Transverse colon (tissue), 4 donors: Measurements from ENCODE around the gene PCP4L1. TPM values are rescaled to one million over a fixed set of nuclear protein-coding genes. Genes with fewer than 3 reads are reported as not detected.

Experiments used
- DNase-seq: peaks from one replicate; pipeline ENCODE4 v3.0.0-alpha.2; 2019
- H3K27ac ChIP-seq, 4 donors: fragments of 200-600 bp; sonication (generic); 2 replicates each; pipeline ENCODE4 v1.5.1; 2016 to 2018; ENCODE audit warnings: inconsistent platforms in 4 of 4
- H3K27me3 ChIP-seq: fragments of 200-600 bp; sonication (generic); 2 replicates; pipeline ENCODE4 v1.5.1; 2017; ENCODE audit warnings: inconsistent platforms
- H3K36me3 ChIP-seq, 4 donors: fragments of 200-600 bp; sonication (generic); 2 replicates each; pipeline ENCODE4 v1.5.1; 2017 to 2019; ENCODE audit warnings: inconsistent platforms in 4 of 4
- H3K4me1 ChIP-seq, 4 donors: fragments of 200-600 bp; sonication (generic); 2 replicates each; pipeline ENCODE4 v1.5.1; 2017 to 2020; ENCODE audit warnings: inconsistent platforms in 4 of 4
- H3K4me3 ChIP-seq, 4 donors: fragments of 200-600 bp; sonication (generic); 1 replicate in 1 of 4; 2 replicates in 3 of 4; pipeline versions ENCODE4 v1.5.1 to v1.6.1; 2017 to 2019; ENCODE audit warnings: inconsistent platforms in 4 of 4
- H3K9me3 ChIP-seq, 2 donors: fragments of 200-600 bp; sonication (generic); 2 replicates each; pipeline ENCODE4 v1.5.1; 2017 to 2019; ENCODE audit warnings: inconsistent platforms in 2 of 2
- CTCF ChIP-seq, 5 experiments: fragments of 200-600 bp in 3 of 5; fragments of 450-650 bp in 2 of 5; sonication (generic) in 3 of 5; IDR thresholded peaks; 1 replicate in 2 of 5; 2 replicates in 3 of 5; pipeline ENCODE4 v1.5.1; 2016 to 2017; ENCODE audit warnings: antibody characterized with exemption in 5 of 5, inconsistent platforms in 3 of 5, mild to moderate bottlenecking in 2 of 5, moderate library complexity in 1 of 5
- EP300 ChIP-seq: sonication (generic); formaldehyde crosslinking; IDR thresholded peaks from one replicate; pipeline ENCODE4 v1.6.1; 2017; ENCODE audit warnings: antibody characterized with exemption, low read depth
- POLR2A ChIP-seq: fragments of 450-650 bp; IDR thresholded peaks from one replicate; pipeline ENCODE4 v1.6.1; 2016; ENCODE audit warnings: antibody characterized with exemption, mild to moderate bottlenecking, moderate library complexity
- POLR2AphosphoS5 ChIP-seq, 3 donors: sonication (generic); formaldehyde crosslinking; IDR thresholded peaks; one replicate each; pipeline ENCODE4 v1.6.1; 2016; ENCODE audit warnings: antibody characterized with exemption in 3 of 3
- WGBS, 2 donors: methylation state at CpG; one replicate each; pipeline ENCODE4 v1.1.5; 2018; ENCODE audit warnings: low coverage in 1 of 2; 5-methylcytosine and 5-hydroxymethylcytosine counted together
- in situ Hi-C, 4 donors: fragments of 200-750 bp; cut with MboI; loops; one replicate each; pipeline versions ENCODE4 v1.15.0 to v1.15.1; 2017; ENCODE audit warnings: low sequenced_read_pairs in 3 of 4, low pct_ligation_motif_present in 1 of 4, low pct_unique_long_range_greater_than_20kb in 1 of 4
- intact Hi-C: fragments of 100-400 bp; cut with DNase I; formaldehyde crosslinking; loops from one replicate; pipeline ENCODE4 v1.15.1; 2023; ENCODE audit warnings: low total_unique reads
- total RNA-seq, 4 donors: library from RNA; depleted of rRNA; stranded (reverse); fragments of >200 nt; gene quantifications; one replicate each; pipeline ENCODE4 v1.1.0, GENCODE V29; 2016

PCP4L1 gene
- total RNA-seq, 4 donors from 2014 or later, result 1.8 to 2.1 TPM; not detected in 2

GRCh38 chr1:161227196-161227871 is 31.2 kb upstream of the PCP4L1 start:
- in situ Hi-C loops (loop anchor here in 2 of 4 donors (10.0 kb wide), 2 partner anchors 147 to 157 kb away; no protein-coding TSS in a partner anchor), intact Hi-C loops (no loop called here)
- Histone ChIP-seq H3K36me3 (peaks cover 0 to 11% (median 4%) of the 10 kb centered on the region in 4 donors), H3K4me3 (peak overlapping the region in 1 of 4 donors; percentile 72), H3K27me3 (no peaks in the 10 kb centered on the region), H3K27ac (peak overlapping the region; percentile 70 to 87 (median 82)), H3K9me3 (no peaks in the 10 kb centered on the region), H3K4me1 (peaks cover 14 to 23% (median 20%) of the 10 kb centered on the region in 4 donors)
- DNase-seq, result peak; percentile 88
- TF ChIP-seq CTCF (IDR thresholded peaks at IDR 0.05) (peak; percentile 91 to 95 (median 93)), EP300 (no peak), POLR2A (no peak), POLR2AphosphoS5 (IDR thresholded peaks at IDR 0.05) (no peak)
- WGBS, 2 donors, result 20 to 40% methylated on average over 2 to 11 of the region's 11 CpGs

GRCh38 chr1:161228032-161228431 is 30.5 kb upstream of the PCP4L1 start:
- TF ChIP-seq CTCF (IDR thresholded peaks at IDR 0.05), result no peak
- no peak for TF ChIP-seq POLR2AphosphoS5 (IDR thresholded peaks at IDR 0.05)
- no peak for TF ChIP-seq EP300
- TF ChIP-seq POLR2A, result no peak
- H3K4me1 ChIP-seq, result peaks cover 14 to 23% (median 20%) of the 10 kb centered on the region in 4 donors
- no peak for DNase-seq
- peaks cover 0 to 11% (median 4%) of the 10 kb centered on the region in 4 donors for H3K36me3 ChIP-seq
- no peak overlapping the region for H3K4me3 ChIP-seq
- intact Hi-C loops, result no loop called here
- 90 to 93% methylated on average over 3 to 7 of the region's 7 CpGs for WGBS, 2 donors
- H3K9me3 ChIP-seq, result no peaks in the 10 kb centered on the region
- H3K27me3 ChIP-seq, result no peaks in the 10 kb centered on the region
- peak overlapping the region in 3 of 4 donors; percentile 70 to 87 (median 82) for H3K27ac ChIP-seq
- in situ Hi-C loops, result loop anchor here in 2 of 4 donors (10.0 kb wide), 2 partner anchors 147 to 157 kb away; no protein-coding TSS in a partner anchor

GRCh38 chr1:161229896-161230295 is 28.6 kb upstream of the PCP4L1 start:
- intact Hi-C loops, result no loop called here
- in situ Hi-C loops, result loop anchor here in 3 of 4 donors (10.0 kb wide), 2 partner anchors 145 to 155 kb away; no protein-coding TSS in a partner anchor
- 57 to 60% methylated on average over 1 to 3 of the region's 3 CpGs for WGBS, 2 donors
- no peaks in the 10 kb centered on the region for H3K27me3 ChIP-seq
- H3K4me1 ChIP-seq, result peaks cover 14 to 23% (median 20%) of the 10 kb centered on the region in 4 donors
- no peak for DNase-seq
- H3K27ac ChIP-seq, result no peak overlapping the region
- no peak overlapping the region for H3K4me3 ChIP-seq
- TF ChIP-seq POLR2A, result no peak
- peaks cover 0 to 11% (median 4%) of the 10 kb centered on the region in 4 donors for H3K36me3 ChIP-seq
- no peaks in the 10 kb centered on the region for H3K9me3 ChIP-seq

GRCh38 chr1:161230762-161231161 is 27.8 kb upstream of the PCP4L1 start:
- WGBS, 2 donors, result 98% methylated on average over 7 of the region's 7 CpGs; no CpG with 5 or more reads in 1 of the 2 donors
- H3K4me1 ChIP-seq, result peaks cover 11 to 17% (median 17%) of the 10 kb centered on the region in 4 donors
- no peaks in the 10 kb centered on the region for H3K27me3 ChIP-seq
- no peak for DNase-seq
- intact Hi-C loops, result no loop called here
- H3K9me3 ChIP-seq, result no peaks in the 10 kb centered on the region
- H3K36me3 ChIP-seq, result peaks cover 0 to 11% (median 4%) of the 10 kb centered on the region in 4 donors
- no peak overlapping the region for H3K27ac ChIP-seq
- no peak for TF ChIP-seq CTCF (IDR thresholded peaks at IDR 0.05)
- no peak for TF ChIP-seq POLR2A
- no peak for TF ChIP-seq POLR2AphosphoS5 (IDR thresholded peaks at IDR 0.05)
- no peak for TF ChIP-seq EP300
- H3K4me3 ChIP-seq, result no peak overlapping the region
- in situ Hi-C loops, result loop anchor here in 1 of 4 donors (10.0 kb wide), 1 partner anchor 144 kb away; no protein-coding TSS in a partner anchor
